HEK293T (cell line): ENCODE data around the gene DYNC1I1.

Source experiments
- BHLHE40 ChIP-seq: fragments of 450-650 bp; IDR thresholded peaks from 2 replicates; pipeline ENCODE4 v1.6.1; 2016; ENCODE audit warnings: mild to moderate bottlenecking, moderate library complexity, borderline replicate concordance
- CTBP1 ChIP-seq: fragments of 450-650 bp; IDR thresholded peaks from 2 replicates; pipeline ENCODE4 v1.6.1; 2016; ENCODE audit warnings: borderline replicate concordance
- FOXK2 ChIP-seq: fragments of 450-650 bp; IDR thresholded peaks from 2 replicates; pipeline ENCODE4 v1.6.1; 2016; ENCODE audit warnings: mild to moderate bottlenecking
- FOXM1 ChIP-seq: fragments of 450-650 bp; IDR thresholded peaks from 2 replicates; pipeline ENCODE4 v1.6.1; 2017; ENCODE audit warnings: mild to moderate bottlenecking, borderline replicate concordance
- SP1 ChIP-seq: fragments of 450-650 bp; IDR thresholded peaks from 2 replicates; pipeline ENCODE4 v1.6.1; 2017
- SUZ12 ChIP-seq: fragments of 450-650 bp; IDR thresholded peaks from 2 replicates; pipeline ENCODE4 v1.6.1; 2016; ENCODE audit warnings: mild to moderate bottlenecking
- ZNF384 ChIP-seq: fragments of 450-650 bp; IDR thresholded peaks from 2 replicates; pipeline ENCODE4 v1.6.1; 2016

DNA sequence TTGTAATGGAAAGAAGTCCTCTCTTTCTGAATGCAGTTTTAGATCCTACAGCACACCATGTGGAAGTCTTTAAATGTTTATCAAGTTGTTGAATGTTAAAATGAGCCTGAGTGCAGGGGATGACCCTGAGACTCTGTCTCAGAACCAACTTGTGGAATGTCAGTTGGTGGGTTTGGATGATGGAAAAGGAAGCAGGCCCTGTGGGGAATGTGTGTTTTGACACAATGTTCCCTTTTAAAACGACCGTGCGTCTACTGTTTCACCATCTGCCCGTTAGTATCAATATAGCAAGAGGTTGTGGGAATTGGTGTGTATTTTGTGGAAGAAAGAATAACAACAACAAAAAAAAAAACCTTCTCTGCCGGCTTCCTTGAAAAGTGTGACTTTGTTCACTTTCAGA lies 8.3 kb downstream of the DYNC1I1 start:
- TF ChIP-seq FOXM1 = no peak
- no peak for TF ChIP-seq BHLHE40
- no peak for TF ChIP-seq FOXK2
- no peak for TF ChIP-seq CTBP1
- TF ChIP-seq ZNF384 = no peak
- no peak for TF ChIP-seq SUZ12
- TF ChIP-seq SP1 = no peak
